Measurements from ENCODE around the gene CACNA1E.

Gene CACNA1E

GRCh38 chr1:181485287-181486097 is 2.2 kb downstream of the CACNA1E start:
- DNase-seq: no peak

DNA sequence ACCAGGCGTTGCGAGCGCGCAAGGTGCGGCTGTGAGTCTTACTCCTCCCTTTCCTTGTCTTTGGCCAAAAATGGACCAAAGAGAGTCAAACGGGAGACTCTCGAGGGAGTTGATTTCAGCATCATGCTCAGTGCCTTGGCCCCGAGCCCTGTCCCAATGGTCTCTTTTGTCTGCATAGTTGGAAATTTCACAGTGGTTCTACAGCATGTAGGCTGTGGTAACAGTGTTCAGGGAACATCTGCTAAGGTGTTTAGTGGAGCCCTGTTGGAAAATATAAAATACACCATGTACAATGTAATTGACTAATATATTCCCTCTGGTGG is 2.7 kb downstream of the CACNA1E start:
- no peak for DNase-seq

DNA sequence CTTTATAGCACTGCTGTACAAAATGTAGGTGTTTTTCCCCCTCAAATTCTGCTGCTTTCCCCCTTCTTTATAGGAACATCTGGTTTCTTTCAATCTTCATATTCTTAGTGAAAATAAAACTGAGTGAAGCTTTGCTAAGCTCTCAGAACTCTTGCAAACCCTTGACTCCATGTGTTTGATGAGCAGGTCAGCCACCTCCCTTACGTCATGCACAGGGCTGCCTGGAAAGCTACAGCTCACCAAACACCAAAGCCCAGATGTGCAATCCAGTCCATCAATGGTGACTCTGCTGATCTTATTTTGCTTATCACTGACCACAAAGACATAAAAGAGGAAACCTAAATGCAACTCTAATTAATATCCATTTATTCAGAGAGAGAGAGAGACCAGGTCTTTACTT is 5.5 kb downstream of the CACNA1E start:
- no peak for DNase-seq

- no peak for DNase-seq
Measured at GRCh38 chr1:181490276-181490675, 7.0 kb downstream of the CACNA1E start.

GRCh38 chr1:181490740-181491712 is 7.7 kb downstream of the CACNA1E start:
- no peak for DNase-seq

GRCh38 chr1:181493166-181493565 is 9.8 kb downstream of the CACNA1E start:
- no peak for DNase-seq

DNA sequence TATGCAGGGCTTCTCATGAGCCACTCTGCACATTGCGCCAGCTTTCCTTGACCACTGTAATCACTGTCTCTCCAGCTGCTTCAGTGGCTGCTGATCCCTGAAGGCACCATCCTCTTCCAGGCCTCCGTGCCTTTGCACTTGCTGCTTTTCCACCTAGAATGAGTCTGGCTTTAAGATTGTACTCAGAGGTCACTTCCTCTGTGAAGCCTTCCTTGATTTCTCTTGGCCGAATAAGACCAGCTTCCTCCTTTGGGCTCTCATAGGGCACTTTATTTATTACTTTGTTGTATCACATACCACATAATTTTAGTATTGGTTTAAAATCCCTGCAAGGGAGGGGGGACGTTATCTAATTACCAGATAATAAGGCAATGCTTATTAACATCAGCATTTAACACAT is 10.6 kb downstream of the CACNA1E start:
- no peak for DNase-seq

- no peak for DNase-seq
Measured at GRCh38 chr1:181496759-181497158, 13.4 kb downstream of the CACNA1E start.

GRCh38 chr1:181497870-181498269 is 14.6 kb downstream of the CACNA1E start:
- DNase-seq: no peak

DNA sequence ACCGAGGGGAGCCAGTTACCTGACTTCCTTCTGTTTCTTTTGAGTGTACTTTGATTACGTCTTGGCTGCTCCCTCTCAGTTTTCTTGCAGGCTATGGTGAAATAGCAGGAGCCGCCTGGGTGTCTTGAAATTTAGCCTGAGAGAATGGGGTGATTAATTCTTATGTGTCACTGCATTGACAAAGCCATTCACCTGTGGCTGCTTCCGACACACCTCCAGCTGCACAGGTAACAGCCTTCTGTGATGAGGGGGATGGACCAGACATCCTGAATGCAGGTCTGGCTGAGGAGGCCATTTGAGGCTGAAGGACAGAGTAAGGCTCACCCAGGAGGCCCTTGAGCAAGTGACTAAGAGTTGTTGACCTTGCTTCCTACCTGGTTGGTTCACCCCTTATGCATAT is 16.5 kb downstream of the CACNA1E start:
- DNase-seq: no peak

DNA sequence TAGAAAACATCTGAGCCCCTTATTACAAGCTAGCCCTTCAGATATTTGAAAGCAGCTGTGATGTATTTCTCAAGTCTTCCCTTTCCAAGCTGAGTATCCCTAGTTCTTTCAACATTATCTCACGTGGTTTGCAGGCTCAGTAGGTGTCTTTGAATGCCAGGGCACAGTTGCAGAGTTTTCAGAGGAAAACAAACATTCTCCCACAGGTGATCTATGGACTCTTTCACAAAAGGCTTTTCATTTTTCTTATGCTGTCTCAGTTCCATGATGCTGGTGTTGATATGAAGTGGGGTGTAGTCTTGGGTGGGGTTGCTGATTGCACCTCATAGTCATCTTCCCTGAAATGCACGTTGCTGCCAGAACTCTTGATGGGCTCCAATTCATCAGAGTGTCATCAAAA is 17.3 kb downstream of the CACNA1E start:
- DNase-seq: no peak

DNA sequence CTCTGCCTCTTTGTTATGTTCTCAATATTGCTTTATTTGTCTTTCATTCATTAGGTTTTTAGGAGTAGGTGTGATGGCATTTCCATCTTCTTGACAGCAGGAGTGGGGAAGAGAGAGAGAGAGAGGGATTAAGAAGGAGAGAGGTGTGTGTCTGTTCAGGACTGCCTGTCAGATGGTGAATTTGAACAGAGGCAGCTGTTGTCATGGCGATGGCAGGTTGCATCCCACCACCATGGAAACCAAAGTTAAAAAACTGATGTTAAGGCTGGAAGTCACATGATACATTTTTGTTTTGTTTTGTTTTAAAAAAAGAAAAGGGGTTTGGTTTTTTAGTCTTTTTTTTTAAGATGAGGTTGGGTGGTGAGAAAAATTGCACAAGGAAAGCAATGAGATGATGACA is 18.3 kb downstream of the CACNA1E start:
- DNase-seq: no peak

DNA sequence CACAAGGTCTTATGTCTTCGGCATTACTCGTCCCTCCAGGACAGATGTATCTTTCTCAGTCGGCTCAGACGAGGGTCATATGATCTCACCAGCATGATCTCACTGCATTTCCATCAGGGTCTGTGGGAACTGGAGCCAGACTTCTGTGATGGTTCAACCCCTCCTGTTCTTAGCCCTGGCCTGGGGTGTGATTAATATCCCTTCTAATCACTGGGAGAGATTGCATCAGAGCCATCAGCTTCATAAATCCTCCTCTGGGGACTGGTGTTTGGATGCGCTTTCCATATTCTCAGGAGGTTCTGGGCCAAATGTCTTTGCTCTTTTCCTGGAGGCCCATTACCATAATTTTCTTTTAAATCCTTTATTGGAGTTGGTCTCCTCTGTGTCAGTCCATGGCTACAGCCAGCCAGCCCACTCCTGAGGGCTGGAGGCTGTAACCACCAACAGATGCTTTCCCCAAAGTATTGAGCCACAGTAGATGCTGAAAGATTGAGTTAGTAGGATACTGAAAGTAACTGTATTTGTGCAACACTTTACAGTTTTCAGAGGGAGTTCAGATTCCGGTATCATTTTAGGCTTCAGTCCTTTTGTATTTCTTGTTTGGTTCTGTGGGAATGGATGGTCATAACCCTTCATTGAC is 20.0 kb downstream of the CACNA1E start:
- DNase-seq: no peak

DNA sequence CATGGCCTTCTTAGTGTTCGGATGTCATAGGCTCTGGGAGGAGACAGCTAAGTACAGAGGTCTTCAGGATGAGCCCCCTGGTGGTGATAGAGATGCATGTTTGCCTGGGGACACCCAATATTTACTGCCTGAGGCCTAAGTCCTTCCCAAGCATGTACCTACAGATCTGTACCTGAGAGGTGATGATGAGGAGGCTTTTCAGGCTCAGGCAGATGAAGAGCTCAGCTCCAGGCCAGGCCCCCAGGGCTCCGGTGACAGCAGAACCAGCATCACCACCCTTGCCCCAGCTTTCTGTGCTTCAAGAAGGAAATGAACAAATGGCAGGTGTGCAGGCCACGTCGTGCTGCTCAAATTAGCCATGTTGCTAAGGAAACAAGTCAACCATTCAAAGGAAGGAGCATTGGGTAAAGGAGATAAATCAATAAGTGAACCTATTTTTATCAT is 21.1 kb downstream of the CACNA1E start:
- no peak for DNase-seq

DNA sequence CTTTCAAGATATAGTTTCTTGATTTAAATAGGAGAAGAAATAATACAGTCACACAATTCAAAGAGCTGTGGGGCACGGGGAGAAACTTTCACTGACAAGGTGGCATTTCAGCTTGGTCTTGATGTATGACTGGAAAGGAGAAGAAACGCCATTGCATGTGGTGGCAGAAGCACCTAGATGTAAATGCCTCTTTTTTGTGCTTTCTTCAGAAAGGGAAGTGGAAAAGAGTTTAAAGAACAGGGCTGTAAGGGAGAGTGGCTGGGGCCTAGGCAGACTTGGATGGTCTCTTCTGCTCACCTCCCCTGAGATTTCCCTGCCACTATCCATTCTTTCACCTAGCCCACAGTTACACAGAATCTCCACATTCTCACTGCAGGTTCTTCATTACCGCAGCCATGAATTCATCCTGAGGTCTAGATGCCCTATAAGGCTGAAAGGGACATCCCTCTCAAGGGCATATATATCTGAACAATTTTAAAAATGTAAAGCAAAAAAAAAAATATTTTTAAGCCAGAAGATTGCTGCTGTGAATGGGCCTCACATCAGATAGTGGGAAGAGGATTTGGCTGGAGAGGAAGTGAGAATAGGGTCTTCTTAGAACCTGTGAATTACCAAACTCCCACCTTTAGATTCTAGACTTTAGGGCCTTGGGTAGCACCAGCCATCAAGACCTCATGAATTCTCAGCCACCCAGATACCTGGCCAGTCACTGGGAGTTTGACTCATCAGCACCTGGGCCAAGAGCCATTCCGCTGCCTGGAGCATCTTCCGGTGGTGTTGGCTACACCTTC is 23.4 kb downstream of the CACNA1E start:
- DNase-seq: no peak

DNA sequence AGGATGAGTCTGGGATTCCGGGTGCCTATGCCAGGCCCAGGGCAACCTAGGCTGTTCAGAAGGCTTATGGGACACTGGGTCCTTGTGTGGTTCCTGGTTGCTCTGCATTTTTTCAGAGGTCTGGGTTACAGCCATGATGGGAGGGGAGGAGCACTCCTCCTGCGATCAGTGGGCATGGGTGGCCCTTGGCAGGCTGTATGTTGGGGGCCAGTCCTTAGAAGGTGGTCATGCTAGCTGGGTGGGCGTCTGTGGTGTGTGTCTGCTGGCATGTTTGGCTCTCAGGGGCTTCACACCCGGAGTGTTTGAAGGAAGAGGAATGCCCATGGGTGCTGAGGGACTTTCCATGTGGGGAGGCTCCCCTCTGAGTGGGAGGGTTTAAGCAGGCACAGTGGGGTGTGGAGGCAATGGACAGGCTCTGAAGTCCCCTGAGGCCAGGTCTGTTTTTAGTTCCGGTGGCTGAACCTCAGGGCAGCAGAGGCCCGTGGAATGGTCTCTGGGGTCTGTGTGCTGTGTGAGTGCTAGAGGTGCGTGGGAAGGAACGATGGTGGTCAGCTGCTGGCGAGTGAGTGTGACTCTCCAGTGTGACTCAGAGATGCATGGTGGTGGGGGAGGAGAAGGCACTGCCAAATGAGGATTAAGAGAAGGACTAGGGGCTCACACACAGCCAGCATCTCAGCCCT is 25.3 kb downstream of the CACNA1E start:
- no peak for DNase-seq

DNA sequence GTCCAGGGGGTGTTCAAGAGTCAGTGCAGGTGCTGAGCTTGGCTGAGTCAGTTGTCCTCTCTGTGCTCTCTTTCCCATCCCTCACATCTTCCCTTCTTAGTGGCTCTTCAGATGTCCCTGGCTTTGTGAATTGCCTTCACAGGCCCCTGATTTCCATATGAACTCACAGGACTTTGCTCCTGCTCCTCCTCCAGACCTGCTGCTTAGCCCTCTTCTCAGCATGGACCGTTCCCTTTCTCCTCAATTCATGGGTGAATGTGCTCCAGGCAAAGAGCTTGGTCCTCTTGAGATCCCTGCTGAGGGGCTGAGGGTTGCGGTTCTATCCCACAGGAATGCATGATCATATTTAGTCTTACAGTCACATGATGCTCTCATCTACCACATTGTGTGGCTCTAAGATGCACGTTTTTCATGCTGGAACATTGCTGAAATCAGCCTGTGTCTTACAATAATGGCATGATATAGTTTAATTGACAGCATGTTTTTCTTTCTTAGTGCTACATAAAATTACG is 30.5 kb downstream of the CACNA1E start:
- DNase-seq: no peak

DNA sequence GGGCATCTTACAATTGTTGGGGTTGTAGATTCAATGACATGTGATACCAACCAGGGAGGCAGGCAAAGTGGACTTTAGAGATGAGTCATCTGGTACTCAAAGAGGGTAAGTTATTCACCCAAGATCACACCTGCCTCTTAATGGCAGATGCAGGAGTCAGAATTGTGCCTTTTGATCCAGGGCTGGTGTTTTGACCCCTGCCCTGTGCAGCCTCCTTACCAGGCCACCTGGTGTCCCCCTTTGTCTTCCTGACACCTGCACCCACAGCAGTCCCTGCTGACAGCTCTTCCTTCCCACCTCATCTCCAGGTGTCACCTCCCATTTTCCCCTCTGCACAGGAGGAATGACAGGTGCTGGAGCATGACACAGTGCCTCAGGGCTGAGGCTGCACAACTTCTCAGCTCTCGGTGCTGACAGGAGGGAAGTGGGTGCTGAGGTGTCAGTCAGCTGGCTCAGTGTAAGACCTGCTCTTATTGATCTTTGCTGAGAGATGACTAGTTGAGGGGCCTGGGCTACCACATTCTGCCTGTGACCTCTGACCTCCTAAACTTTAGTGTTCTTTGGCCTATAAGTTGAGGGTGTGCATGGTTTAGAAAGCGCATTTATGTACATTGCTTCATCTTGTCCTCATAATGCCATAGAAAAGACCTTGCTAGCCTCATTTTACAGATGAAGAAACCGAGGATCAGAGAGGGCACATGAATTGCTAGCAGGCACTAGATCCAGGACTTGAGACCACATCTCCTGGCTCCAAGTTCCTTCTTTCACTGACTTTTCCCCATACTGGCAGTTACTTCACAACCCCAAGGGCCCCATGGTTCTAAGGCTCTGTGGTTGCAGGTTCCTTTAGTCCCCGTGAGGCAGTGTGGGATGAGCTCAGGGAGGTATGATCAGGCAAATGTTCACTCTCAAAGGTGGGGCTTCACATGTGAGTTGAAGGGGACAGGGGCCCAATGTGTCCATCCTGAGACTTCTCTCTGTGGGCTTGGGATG is 31.3 kb downstream of the CACNA1E start:
- no peak for DNase-seq

DNA sequence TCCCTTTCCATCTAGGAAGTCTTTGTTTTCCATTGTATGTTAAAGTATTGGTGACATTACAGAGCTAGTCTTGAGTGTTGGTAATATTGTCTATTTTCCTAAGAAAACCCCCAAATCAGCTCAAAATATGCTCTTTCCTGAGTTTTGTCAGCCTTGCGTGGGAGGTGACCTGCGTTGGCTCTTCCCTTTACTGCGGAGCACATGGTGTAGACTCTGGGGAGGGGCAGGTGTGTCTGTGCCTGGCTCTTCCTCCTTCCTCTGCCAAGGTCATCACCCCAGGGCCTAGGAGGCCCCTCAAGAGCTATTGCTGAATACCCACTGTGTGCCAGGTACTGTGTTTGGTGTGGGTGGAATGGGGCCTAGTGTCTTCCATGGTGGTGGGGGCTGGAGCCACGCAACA is 33.4 kb downstream of the CACNA1E start:
- DNase-seq: no peak

DNA sequence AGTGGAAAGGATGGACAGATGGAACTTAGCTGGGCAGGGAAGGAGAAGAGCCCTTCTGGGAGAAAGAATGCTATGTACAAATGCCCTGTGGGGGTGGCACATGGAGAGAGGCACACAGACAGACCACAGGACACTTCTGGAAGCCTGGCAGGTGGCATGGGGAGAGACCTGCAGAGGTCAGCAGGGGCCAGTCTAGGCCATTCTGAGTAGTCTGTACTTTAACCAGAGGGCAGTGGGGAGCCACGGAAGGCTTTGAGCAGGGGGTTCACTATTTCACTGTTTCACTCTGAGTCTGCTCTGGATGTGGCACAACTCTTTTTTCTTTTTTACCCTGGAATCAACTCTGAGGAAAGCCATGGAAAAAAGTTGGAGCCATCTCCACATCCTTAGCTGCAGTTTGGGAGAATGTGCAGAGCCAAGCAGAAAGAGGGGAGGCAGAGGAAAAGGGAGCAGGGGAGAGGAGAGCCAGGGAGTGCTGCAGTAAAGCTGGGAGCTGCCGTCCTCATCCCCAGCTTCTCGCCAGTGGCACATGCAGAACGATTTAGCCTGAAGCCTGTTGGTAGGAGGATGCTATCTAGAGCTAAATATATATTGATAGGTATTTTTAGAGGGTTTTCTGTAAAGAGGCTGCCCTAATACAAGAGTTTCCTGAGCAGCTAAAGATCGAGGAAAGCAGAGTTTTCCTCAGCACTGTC is 34.0 kb downstream of the CACNA1E start:
- no peak for DNase-seq
